Activated CD8-positive, alpha-beta memory T cell treated with anti-CD3 and anti-CD28 coated beads, Interleukin-2, amount 50 U/mL, for 1 hour (primary cell): ENCODE results near the gene SMARCA1.

Source experiments
- DNase-seq: peaks from one replicate; pipeline ENCODE4 v3.0.0-alpha.2; 2020; ENCODE audit errors: extremely low read depth

SMARCA1 gene

GRCh38 chrX:129531132-129531531 lies 7.8 kb upstream of the SMARCA1 start:
- no peak for DNase-seq

GRCh38 chrX:129530410-129530809 lies 7.1 kb upstream of the SMARCA1 start:
- no peak for DNase-seq

GRCh38 chrX:129529685-129530281 lies 6.5 kb upstream of the SMARCA1 start:
- no peak for DNase-seq

GRCh38 chrX:129525896-129526295 lies 2.6 kb upstream of the SMARCA1 start:
- DNase-seq, result no peak

DNA sequence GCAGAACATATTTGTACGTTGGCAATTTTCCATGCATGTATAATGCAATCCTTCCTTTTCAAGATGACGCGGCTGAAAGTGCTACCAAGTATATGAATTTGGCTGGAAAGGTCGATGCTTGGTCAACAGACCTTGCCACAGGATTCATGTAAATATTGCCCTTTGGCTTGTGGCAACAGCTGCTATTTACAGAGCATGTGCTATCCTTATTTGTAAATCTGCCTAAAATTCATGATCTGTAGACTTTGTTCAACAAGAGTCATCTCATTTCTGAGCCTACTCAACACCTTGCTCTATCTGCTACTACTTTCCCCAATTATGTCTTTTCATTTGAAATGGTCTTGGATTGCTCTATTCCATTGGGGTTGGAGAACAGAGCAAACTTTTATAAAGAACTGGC lies 1.9 kb upstream of the SMARCA1 start:
- DNase-seq, result no peak

DNA sequence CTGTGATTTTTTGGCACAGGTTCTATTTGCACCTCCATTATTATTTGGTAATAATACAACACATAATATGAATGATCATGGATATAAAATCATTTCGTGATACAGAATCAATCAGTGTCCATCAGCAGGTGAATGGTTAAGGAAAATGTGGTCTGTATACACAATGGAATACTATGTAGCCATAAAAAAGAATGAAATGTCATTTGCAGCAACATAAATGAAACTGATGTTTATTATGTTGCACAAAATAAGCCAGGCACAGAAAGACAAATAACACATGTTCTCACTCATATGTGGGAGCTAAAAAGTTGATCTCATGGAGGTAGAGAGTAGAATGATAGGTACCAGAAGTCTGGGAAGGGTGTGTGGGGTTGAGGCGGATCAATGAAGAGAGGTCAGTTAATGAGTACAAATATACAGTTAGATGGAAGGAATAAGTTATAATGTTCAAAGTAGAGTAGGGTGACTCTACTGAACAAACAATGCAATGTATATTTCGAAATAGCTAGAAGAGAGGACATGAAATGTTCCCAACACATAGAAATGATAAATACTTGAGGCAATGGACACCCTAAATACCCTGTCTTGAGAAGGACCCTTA lies 1.1 kb upstream of the SMARCA1 start:
- DNase-seq, result no peak

DNA sequence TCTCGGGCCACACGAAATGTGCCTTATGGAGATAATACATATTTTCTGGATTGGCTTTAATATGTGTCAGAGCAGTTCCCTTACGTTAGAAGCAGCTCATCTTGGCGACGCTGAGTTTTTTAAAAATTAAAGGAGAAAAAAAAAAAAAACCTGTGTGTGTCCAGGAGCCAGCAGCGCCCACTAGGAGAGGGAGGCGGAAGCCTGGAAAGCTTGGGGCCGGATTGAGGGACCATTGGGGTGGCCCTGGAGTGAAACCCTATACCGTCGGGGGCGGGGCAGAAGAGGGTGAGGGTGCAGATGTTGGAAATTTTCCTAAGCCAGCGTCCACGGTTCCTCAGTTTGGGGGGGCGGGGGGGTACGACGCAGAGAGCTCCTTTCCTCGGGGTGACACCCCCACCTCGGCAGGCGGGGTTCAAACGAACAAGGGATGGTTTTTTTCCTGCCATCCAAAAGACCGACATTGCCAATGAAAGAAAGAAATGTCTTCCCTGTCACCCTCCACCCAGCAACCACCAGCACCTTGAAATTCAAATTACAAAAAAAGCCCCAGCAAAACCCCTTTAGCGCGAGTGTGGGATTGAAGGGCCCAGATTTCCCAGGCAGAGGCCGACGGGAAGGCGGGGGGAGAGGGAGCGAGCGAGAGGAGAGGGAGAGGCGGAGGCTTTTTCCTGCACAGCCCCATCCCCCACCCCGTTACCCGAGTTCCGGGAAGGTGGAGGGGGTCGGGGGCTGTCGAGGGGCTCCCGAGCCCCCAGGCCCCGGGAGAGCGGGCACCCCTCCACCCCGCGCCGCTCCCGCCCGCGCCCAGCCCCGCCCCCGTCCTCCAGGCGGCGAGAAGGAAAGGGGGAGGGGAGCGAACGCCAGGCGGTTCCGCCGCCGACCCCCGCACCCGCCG lies 859 bp downstream of the SMARCA1 start:
- no peak for DNase-seq

DNA sequence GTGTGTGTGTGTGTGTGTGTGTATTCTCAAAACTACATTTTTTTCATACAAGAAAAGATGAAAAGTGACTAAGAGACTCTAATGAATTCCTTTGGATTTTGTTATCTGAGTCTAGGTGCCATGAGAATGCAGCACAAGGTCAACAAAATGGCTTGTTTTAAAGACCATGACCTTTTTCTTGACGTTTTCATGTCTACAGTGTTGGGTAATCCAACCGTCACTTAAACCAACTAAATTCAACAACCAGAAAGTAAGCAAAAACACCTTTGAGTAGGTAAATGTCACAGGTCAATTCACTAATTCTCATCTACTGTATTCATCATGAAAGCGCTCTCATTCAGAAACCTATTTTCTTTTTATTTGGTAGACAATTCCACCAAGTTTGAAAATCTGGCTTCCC lies 3.1 kb downstream of the SMARCA1 start:
- DNase-seq, result no peak

- DNase-seq, result no peak
Observed at GRCh38 chrX:129516402-129516801, 6.9 kb downstream of the SMARCA1 start.

DNA sequence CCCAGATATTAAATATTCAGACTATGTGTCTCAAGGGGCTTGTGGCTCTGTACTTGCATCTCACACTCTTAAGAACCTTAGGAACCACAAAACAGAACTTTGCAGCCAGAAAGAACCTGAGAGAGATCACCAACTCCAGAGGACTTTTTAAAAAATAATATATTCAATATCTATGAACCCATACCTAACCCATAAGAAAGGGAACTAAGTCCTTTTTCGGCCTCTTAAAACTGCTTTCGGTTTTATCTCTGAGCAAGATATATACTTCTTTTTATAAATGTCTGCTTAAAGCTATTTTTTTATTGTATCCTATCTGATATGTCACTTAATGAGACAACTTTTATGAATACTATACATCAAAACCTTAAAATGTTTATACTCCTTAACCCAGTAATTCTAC lies 10.9 kb downstream of the SMARCA1 start:
- DNase-seq, result no peak

GRCh38 chrX:129511689-129512088 lies 11.6 kb downstream of the SMARCA1 start:
- no peak for DNase-seq

DNA sequence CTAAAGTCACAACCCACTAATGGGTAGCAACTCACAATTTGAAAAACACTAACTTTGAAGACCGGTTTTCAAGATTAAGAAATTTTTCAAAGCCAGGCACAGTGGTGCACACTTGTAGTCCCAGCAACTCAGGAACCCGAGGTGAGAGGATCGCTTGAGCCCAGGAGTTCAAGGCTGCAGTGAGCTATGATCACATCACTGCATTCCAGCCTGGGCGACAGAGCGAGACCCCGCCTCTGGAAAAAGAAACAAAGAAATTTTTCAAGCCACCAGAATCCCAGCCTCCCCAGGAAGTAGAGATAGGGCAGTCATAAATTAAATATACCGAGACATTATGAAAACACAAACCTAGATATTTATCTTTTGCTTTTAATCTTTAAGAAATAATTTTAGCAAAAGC lies 13.0 kb downstream of the SMARCA1 start:
- no peak for DNase-seq

- no peak for DNase-seq
Observed at GRCh38 chrX:129497146-129497843, 26.0 kb downstream of the SMARCA1 start.

DNA sequence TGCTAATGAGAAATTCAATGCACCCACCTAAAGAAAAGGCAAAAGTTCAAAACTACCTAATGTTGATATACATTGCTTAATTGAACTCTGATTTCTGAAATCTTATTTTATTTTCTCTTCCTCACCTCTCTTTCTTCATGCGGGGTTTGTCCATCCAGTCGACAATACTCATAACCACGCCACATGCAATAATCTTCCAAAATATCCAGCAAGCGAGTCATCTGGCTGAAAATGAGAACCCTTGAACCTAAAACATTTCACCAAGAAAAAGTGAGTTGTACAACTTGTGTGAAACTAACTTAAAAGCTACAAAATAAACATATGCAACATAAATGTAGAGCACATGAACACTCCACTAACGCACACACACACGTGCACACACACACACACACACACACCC lies 26.7 kb downstream of the SMARCA1 start:
- DNase-seq, result no peak

GRCh38 chrX:129495900-129496299 lies 27.4 kb downstream of the SMARCA1 start:
- DNase-seq, result no peak

DNA sequence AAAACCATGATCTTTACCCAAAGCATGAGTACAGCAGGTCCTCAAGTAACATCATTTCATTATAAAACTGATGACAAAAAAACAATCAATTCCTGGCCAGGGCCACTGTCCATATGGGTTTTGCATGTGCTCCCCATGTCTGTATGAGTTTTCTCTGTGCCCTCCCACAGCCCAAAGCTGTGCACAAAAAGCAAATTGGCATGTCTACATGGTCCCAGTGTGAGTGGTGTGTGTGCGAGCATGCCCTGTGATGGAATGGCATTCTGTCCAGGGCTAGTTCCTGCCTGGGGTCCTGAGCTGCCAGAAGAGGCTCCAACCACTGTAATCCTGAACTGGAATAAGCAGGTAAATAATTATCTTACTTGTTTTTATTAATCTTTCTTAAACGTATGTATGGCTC lies 28.4 kb downstream of the SMARCA1 start:
- no peak for DNase-seq

DNA sequence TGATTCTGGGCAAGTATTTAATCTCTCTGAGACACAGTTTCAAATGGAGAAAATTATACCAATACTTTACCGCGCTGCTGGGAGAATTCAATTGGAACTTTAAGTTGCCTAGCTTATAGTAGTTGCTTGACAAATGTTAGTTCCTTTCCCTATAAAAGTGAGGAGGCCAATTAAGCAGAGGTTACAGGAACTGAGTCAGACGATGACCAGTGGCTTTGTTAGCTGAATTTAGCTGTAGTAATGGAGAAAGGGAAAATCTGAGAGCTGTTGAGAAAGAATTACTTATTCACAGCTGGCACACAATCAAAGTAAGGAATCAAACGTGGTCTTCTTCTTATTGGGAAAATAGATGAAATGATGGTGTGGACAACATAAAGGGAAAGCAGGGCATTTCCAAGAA lies 29.6 kb downstream of the SMARCA1 start:
- DNase-seq, result no peak

DNA sequence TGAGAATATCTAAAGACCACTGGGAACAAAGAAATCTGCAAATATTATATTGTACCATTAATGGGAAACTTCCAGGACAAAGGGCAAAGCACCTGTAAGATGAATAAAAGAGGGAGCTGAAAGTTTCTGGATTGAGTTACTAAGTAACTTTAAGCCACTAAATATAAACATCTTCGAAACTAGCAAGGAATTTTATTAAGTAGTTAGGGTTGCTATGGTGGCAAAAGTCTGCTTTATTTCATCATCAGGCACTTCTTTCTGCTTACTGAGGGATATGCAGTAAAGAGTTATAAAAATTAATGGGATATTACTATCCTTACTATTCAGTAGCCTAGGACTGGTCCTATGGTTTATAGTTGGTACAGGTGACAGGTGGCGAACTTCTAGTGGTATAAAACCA lies 33.0 kb downstream of the SMARCA1 start:
- DNase-seq, result no peak

GRCh38 chrX:129488359-129488758 lies 34.9 kb downstream of the SMARCA1 start:
- DNase-seq, result no peak

- DNase-seq, result no peak
Observed at GRCh38 chrX:129480889-129481288, 42.4 kb downstream of the SMARCA1 start.

GRCh38 chrX:129478516-129478915 lies 44.8 kb downstream of the SMARCA1 start:
- no peak for DNase-seq

GRCh38 chrX:129472116-129472515 lies 51.2 kb downstream of the SMARCA1 start:
- no peak for DNase-seq
